ENCODE data around the gene SPATA9. TPM values are rescaled to one million over a fixed set of nuclear protein-coding genes. Genes with fewer than 3 reads are reported as not detected.

Gene SPATA9
- total RNA-seq, 1 donor from 2014 or later = 0.13 TPM

DNA sequence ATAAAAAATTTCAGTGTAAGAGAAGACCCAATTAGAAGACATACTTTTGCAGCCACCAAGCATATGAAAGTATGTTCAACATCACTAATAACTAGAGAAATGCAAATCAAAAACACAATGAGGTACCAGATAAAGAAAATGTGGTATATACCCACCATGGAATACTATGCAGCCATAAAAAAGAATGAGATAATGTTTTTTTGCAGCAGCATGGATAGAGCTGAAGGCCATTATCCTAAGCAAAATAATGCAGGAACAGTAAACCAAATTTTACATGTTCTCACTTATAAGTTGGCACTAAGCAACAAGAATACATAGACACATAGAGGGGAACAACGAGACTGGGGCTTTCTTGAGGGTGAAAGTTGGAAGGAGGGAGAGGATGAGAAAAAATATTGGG, 6.9 kb upstream of the SPATA9 start:
- no peak for DNase-seq (ENCODE audit: low read depth, low spot score)

DNA sequence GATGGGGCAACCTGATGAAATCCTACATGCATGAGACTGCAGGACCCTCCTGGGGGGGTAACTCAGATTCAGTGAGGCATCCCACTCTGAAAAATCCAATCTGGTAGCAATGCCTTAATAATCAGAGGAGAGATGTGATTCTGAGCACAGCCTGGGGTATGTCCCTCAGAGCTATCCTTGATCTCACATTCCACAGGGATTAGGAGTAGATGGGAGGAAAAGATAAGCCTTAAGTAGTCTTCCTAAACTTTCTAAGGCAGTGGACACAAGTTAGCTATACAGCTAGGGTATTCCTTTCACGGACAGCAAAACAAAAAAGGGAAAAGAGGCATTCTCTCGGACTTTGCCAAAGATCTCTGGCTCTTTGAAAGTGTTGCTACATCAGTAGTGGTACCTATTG, 3.9 kb upstream of the SPATA9 start:
- DNase-seq (ENCODE audit: low read depth, low spot score) = no peak

DNA sequence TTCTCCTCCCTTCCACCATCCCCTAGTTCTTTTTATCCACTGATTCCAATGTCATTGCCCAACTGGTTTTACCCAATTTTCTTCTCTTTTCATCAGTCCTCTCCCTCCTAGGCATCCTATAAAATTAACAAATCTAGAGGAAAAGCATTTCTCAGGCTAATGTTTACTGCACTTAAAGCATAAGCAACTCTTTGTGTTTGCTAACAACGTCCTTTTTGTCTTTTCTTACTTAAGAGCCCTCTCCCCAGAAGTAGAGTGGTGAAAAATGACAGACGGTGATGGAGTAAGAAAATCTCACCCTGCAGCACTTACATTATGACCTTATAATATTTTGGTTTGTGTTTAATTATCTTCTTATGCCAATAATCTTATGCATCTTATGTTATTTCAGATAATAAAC, 1.6 kb upstream of the SPATA9 start:
- DNase-seq (ENCODE audit: low read depth, low spot score) = no peak

DNA sequence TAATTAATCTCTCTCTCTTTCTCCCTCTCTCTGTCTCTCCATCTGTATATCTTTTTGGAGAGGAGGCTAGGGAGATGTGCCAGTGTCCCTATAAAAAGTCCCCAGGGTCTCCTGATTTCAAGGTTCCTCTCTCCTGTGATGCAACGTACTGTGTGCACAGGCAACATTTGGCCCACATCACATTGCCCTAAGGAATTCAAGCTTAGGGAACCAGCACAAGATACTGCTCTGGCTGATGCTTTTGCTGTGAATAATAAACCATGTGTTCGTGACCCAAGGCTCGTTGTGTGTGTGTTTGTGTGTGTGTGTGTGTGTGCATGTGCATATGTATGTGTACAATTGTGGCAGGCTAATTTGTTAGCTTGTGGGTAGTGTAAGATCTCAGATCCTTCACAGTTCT, 9.7 kb downstream of the SPATA9 start:
- DNase-seq (ENCODE audit: low read depth, low spot score) = no peak

DNA sequence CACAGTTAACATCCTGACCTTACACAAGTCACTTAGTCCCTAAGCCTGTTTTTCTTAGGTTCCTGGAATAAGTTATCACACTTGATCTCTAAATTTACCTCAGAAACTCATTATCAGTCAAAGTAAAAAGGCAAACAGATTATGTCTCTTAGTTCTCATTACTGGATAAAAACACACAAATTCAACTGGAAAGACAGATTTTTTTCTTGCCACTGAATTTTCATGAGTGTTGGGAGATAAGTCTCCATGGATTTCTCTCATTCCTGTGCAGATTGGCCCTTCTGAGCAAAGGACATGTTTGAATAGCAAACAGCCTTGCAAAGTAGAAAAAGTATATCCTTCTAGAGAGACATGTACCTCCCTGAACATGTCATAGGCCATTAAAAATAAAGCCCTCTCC, 10.2 kb downstream of the SPATA9 start:
- DNase-seq (ENCODE audit: low read depth, low spot score) = no peak

DNA sequence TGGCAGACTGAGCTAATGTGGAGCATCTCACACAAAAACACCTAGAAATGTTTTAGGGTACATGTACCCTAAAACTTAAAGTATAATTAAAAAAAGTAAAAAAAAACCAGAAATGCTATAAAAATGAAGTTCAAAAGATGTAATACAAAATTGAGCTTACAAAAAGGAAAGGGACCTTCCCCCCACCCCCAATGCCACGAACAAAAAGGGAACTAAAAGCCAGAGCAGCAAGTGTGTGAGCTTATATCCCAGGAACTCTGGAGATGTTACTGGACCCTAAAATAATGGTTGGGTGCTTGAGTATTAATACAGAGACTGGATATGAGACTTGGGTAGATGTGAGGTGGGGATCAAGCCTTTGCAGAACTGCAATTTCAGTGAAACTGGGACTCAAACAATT, 11.0 kb downstream of the SPATA9 start:
- DNase-seq (ENCODE audit: low read depth, low spot score) = no peak

DNA sequence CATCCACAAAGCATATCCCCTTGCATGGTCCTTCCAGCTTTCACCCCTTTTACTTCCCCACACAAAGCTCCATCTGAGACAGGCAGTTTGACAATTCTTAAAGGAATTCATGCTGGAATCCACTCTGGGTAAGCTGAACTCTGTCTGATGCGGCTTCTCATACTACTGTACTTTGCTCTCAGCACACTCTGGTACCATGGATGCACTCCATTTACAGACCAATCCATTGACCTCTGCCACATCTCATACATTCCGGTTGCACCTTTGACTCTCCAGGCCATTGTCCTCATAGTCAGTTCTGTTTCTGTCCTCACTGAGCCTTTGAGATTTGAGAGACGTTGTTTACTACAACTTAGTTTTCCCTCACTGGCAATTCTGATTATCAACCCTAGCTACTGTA, 12.2 kb downstream of the SPATA9 start:
- DNase-seq (ENCODE audit: low read depth, low spot score) = no peak

DNA sequence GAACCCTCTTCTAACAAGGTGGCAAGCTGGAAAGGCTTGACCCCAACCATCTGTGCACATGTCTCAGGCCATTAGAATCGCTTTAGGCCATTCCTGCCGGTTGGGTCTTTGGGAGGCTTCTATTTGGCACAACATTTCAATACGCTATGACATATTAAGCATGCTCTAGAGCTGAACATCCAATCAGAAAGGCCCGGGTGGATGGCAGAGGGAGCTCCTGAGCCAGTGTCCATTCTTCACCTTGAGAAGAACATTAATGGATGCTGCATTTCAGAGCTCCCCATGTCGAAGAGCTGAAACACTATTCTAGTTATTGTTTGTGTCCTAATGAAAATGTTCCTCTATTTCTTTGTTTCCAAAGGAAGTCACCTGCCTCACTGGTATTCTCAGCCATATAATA, 12.8 kb downstream of the SPATA9 start:
- DNase-seq (ENCODE audit: low read depth, low spot score) = no peak

DNA sequence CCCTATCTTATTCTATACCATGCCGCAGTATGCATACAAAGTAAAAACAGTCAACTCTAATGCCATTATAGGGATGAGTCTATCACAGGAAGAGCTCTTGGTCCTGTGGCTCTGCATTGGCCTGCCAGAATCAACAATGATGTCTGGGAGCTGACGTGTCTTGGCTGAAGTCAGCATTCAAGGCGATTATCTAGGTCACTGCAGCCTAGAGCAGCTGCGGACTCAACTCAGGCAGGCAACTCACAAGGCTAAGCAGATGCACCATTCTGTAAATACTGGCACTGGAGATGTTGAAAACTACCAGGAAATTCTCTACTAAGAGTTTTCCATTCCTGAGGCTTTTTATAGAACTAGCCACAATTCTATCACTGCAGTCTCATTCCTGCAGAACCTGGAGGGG, 13.3 kb downstream of the SPATA9 start:
- DNase-seq (ENCODE audit: low read depth, low spot score) = peak; percentile 69

DNA sequence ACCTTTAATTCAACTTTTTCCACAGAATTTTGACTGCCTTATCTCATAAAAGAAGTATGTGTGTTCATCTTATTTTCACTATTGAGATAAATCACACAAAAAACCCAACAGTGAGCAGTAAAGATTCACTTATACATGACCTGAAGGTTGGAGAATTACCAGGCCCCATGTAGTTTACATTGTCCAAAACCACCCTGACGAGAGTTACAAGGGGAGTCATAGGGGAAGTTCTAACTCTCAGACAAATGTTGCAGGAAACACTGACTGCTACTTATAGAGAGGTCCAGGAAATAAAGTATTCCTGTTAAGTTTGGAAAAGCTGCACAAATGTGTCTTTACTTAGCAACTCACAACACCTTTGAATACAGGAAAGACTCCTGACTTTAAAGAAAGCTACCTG, 14.1 kb downstream of the SPATA9 start:
- DNase-seq (ENCODE audit: low read depth, low spot score) = peak; percentile 20

DNA sequence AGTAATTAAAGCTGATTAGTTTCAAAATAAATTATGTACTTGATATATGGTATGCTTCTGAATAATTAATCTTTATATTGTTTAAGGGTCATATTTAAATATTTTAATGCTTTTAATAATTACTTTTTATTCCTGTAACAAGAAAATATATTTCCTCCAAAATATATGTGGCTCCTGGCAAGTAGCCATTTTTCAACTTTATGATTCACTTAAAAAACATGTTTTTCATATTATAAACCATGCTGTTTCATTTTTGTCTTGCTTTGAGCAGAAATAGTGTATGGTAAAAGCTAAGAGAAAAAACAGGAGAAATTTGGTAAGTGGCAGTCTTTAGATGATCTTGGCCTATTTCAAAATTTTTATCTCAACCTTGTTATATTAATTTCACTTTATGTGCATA, 14.6 kb downstream of the SPATA9 start:
- DNase-seq (ENCODE audit: low read depth, low spot score) = no peak

DNA sequence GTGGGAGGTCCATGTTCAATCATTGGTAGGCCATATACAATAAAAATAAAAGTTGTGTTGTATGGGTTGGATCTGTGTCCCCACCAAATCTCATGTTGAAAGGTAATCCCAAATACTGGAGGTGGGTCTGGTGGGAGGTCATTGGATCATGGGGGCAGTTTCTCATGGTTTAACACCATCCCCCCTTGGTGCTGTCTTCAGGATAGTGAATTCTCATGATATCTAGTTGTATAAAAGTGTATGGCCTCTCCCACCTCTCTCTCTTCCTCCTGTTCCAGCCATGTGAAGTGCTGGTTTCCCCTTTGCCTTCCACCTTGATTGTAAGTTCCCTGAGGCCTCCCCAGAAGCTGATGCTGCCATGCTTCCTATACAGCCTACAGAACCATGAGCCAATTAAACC, 15.1 kb downstream of the SPATA9 start:
- DNase-seq (ENCODE audit: low read depth, low spot score) = no peak

DNA sequence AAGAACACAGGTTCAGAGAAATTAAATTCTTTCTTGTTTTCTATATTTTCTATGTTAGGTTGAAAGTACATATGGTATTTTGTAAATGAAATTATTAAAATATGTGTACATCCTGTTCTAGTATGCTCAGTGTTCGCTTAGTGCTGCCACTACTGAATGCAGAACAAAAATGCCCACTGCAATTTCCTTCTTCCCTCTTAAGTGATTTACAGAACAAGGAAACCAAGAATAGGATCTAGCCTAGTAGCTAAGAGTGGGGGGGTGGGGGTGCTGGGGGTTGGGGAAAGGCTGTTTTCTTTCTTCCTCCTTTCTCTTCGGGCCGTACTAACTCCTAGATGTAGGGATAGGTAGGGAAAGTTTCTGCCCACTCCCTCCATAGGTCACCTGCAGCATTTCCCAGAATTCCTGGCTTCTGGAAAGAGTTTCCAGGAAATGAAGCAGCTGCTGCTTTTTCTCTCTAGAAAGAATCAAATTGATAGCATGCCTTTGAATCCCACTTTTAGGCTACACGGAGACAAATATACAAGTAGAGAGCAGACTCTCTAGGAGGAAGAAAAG, 15.7 kb downstream of the SPATA9 start:
- DNase-seq (ENCODE audit: low read depth, low spot score) = no peak

DNA sequence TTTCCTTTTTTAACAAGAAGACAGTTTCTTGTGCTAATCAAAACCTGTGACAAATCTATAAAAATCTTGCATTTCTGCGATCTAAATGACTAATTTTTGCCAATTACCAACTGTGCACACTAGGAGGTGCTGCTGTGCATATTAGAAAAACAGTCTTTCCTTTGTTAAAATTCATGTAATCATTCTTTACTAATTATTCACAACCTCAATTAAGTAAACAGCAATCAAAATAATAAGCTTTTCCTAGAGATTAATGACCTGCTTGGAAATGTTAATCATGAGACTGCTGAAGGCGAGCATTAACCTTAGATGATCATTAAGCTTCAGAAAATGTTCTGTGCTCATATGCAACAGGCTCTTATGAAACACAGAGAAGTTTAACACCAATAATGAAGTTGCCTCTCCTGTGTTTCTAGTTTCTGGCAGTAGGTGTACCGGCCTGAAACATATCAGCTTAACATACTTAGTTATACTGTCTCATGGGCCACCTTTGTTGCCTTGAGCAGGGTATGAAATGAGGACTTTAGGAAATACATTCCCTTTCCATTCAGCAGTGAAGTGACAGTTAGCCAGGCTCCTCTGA, 18.5 kb downstream of the SPATA9 start:
- no peak for DNase-seq (ENCODE audit: low read depth, low spot score)

DNA sequence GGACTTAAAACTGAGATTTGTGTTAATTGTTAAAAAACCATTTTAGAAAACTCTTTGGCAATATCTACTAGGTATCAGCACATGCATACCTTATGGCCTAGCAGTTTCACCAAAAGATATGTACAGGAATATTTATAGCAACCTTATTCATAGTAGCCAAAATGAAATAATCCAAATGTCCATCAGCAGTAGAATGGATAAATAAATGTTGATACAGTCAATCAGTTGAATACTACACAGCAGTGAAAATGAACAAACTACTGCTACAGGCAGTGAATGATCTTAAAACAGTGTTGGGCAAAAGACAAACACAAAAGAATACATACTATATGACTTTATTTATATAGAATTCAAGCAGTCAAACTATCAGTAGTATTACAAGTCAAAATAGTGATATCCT, 19.8 kb downstream of the SPATA9 start:
- no peak for DNase-seq (ENCODE audit: low read depth, low spot score)

DNA sequence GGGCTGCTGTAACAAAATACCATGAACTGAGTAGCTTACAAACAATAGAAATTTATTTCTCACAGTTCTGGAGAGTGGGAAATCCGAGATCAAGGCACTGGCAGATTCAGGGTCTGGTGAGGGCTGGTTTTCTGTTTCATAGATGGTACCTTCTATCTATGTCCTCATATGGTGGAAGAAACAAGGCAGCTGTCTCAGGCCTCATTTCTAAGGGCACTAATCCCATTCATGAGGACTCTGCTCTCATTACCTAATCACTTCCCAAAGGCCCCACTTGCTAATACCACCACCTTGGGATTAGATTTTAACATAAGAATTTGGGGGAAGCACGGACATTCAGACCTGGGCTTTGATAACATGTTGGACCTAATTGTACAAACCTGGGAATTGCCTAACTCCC, 22.7 kb downstream of the SPATA9 start:
- no peak for DNase-seq (ENCODE audit: low read depth, low spot score)

DNA sequence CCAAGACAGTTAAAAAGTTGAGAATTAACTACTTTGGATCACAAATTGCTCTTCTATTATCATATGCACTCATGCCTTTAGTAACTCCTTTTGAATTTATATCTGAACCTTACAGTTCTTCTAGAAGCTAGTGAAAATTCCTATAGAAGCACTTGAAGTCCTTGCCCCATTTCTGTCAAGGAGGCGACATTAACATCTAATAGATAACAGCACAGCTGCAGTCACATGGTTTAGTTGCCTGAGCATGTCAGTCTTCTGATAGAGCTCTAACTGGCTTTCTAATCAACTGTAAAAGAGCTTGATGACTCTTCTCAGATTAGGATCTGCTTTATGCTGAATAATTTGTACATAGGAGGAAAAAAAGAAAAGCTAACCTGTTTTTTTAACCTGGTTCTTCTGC, 27.2 kb downstream of the SPATA9 start:
- DNase-seq (ENCODE audit: low read depth, low spot score) = no peak

DNA sequence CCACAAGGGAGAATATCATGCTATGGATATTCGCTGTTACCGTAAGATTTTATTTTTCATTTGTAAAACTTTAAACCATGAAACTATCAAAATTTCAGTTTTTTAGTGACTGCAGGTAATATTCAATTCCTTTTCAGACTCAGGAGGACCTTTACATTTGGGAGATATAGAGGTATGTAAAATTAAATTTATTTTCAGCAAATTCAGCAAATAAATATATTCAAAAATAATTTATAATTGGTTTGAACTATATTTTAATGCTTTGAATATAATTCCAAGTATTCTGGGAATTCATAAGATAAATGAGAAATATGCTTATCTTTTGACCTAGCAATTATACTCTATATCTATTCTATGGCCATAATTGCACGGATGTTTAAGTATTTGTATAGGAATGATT, 28.6 kb downstream of the SPATA9 start:
- DNase-seq (ENCODE audit: low read depth, low spot score) = no peak

DNA sequence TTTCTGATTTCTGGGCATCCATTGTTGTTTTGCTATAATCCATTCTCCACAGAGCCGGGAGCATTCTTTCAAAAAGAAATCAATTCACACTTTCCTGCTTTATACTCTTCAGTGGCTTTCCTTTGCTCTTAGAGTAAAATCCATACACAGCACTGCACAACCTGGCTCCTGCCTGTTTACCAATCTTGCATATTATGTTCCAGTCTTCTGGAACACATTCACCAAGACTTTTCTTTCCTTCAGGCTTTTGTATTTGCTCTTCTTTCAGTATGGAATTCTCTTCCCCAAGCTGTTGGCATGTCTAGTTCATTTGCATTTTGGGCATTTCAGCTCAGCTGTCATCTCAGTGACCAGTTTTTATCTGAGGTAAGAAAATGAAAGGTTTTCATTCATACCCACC, 29.9 kb downstream of the SPATA9 start:
- DNase-seq (ENCODE audit: low read depth, low spot score) = no peak

DNA sequence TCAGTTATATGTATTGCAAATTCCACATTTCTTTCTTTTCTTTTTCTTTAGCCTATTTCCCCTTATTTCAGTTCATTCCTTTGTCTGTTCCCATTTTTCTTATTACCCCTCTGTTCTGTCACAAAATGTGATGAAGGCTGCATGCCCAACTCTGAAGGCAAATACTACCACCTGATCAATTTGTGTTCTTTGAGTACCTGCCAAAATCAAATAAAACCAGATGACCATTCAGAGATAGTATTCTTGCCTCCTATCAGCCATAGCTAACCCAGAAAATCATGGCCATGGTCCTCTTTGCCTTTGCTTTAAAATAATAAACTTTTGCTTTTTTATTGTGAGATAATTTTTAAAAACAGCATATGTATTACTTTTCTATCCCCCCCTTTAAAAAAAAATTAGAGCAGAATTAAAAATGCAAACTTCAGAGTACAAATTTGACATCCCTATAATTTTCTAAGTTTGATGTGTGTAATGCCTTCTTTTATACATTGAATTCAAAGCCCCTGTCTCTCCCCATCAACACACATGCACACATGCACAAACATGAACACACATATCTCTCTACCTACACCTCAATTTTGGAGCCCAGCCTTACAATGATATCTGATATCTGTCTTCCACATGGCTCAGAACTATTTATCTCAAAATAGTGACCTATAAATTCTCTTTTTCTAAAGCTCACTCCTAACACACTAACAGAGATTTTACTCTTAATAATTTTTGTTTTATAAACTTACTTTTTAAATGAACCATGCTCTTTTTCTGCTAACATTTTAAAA, 32.8 kb downstream of the SPATA9 start:
- DNase-seq (ENCODE audit: low read depth, low spot score) = no peak

DNA sequence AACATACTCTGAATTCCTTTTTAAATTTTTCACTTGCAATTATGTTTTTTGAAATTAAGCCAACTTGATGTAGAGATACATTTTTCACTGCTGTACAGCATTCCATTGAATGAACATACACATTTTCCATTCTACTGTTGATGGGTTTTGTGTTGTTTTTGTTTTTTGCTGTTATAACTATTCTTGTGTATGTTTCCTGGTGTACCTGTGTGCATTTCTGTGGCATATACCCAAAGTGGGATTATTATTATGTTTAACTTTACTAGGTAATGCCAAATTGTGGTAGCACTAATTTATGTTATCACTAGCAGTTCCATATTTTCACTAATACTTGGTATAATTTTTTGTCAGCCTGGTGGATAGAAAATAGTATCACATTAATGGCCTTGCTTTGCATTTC, 33.5 kb downstream of the SPATA9 start:
- no peak for DNase-seq (ENCODE audit: low read depth, low spot score)

DNA sequence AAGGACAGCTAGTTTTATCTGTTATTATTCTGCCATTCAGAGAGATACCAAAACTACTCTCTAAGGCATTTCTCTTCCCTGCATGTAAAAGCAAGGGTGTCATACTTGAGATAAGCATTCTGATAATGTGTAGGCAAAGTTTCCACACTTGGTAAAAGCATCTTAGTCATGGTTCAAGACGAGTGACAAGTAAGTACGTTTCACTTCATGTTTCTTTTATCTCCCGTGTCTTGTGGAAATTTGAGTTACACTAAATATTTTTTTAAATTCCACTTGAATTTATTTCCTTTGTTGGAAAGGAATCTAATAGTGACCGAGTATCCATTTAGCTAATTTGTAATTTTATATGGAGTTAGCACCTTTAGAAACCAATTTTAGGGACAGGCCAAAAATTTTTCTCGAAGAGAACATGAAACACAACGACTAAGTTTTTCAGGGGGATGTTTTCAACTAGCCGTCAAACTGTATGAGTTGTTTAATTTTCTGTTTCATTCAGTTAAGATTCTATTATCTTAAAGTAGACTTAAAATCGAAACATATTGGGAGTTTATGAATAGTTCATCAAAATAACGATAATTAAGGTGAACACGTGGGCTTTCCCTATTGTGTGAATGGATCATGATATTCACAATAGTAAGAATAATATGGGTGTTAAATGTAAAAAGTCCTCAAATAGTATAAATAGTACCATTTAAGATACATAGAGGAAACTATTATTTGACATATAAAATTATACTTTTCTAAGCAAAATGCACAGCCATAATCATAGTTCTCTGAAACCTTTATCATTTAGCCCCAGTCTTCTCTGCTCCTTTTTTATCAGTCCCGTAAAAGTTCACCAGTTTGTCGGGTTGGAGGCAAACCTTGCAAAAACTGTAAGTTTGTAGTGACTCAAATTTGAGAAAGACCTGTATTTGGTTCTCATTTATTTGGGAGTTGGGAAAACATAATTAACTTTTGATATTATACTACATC, 34.6 kb downstream of the SPATA9 start:
- no peak for DNase-seq (ENCODE audit: low read depth, low spot score)
